Erythroblast (primary cell): Measurements from ENCODE around the gene TNFSF8.

ENCODE experiments used
- GATA1 ChIP-seq: IDR thresholded peaks from 2 replicates; pipeline ENCODE4 v1.6.1; 2011; ENCODE audit warnings: low read depth, mild to moderate bottlenecking, control low read depth, low read length, moderate library complexity
- POLR2A ChIP-seq: IDR thresholded peaks from 2 replicates; pipeline ENCODE4 v1.6.1; 2011; ENCODE audit warnings: mild to moderate bottlenecking, low read length

- no peak for TF ChIP-seq POLR2A
- TF ChIP-seq GATA1, result no peak
Measured at GRCh38 chr9:114893221-114894010, 37.0 kb downstream of the TNFSF8 start.
